Measurements from ENCODE around the gene HHEX. TPM values are rescaled to one million over a fixed set of nuclear protein-coding genes. Genes with fewer than 3 reads are reported as not detected.

The HHEX gene
- total and polyA plus RNA-seq, 11 donors = 1.5 to 14.0 (median 3.9) TPM

DNA sequence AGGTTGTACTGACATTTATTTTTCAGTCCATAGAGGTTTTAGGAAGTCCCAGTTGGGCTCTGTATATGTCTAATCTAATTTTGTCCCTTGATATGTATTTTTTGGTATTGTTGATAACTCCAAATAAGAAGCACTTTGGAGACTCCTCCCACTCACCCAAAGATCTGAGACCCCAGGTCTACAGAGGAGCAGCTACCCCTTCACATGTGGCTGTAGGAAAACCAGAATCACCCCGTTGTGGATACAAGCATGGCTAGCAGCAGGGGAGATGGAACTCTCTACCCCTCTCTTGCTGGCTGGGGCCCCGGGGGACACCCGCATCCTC lies 9.4 kb downstream of the HHEX start:
- Histone ChIP-seq H3K4me3 (peak overlapping the region in 11 of 12 donors; percentile 10 to 56 (median 45)), H3K36me3 (peaks cover 0 to 17% (median 14%) of the 10 kb centered on the region in 9 donors), H3K27ac (peak overlapping the region in 4 of 12 donors; percentile 24 to 40 (median 30)), H3K4me1 (peaks cover 0 to 43% (median 10%) of the 10 kb centered on the region in 12 donors), H3K9me3 (no peaks in the 10 kb centered on the region), H3K27me3 (peaks cover 0 to 63% (median 28%) of the 10 kb centered on the region in 9 donors)
- ATAC-seq (no peak), DNase-seq (no peak)
- TF ChIP-seq, protein P1, sequence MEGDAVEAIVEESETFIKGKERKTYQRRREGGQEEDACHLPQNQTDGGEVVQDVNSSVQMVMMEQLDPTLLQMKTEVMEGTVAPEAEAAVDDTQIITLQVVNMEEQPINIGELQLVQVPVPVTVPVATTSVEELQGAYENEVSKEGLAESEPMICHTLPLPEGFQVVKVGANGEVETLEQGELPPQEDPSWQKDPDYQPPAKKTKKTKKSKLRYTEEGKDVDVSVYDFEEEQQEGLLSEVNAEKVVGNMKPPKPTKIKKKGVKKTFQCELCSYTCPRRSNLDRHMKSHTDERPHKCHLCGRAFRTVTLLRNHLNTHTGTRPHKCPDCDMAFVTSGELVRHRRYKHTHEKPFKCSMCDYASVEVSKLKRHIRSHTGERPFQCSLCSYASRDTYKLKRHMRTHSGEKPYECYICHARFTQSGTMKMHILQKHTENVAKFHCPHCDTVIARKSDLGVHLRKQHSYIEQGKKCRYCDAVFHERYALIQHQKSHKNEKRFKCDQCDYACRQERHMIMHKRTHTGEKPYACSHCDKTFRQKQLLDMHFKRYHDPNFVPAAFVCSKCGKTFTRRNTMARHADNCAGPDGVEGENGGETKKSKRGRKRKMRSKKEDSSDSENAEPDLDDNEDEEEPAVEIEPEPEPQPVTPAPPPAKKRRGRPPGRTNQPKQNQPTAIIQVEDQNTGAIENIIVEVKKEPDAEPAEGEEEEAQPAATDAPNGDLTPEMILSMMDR (IDR thresholded peaks at IDR 0.05) = no peak
- TF ChIP-seq POLR2A (IDR thresholded peaks at IDR 0.05) = no peak
- WGBS, 4 donors = 5 to 40% (median 6%) methylated on average over 1 to 3 of the region's 3 CpGs
- intact Hi-C loops (cut with DNase I) = loop anchor here in 7 of 10 donors (5.0 to 10.0 kb wide), 4 partner anchors 56 to 146 kb away; partner anchors contain the start of gene EXOC6 (in 2 of the 7)

DNA sequence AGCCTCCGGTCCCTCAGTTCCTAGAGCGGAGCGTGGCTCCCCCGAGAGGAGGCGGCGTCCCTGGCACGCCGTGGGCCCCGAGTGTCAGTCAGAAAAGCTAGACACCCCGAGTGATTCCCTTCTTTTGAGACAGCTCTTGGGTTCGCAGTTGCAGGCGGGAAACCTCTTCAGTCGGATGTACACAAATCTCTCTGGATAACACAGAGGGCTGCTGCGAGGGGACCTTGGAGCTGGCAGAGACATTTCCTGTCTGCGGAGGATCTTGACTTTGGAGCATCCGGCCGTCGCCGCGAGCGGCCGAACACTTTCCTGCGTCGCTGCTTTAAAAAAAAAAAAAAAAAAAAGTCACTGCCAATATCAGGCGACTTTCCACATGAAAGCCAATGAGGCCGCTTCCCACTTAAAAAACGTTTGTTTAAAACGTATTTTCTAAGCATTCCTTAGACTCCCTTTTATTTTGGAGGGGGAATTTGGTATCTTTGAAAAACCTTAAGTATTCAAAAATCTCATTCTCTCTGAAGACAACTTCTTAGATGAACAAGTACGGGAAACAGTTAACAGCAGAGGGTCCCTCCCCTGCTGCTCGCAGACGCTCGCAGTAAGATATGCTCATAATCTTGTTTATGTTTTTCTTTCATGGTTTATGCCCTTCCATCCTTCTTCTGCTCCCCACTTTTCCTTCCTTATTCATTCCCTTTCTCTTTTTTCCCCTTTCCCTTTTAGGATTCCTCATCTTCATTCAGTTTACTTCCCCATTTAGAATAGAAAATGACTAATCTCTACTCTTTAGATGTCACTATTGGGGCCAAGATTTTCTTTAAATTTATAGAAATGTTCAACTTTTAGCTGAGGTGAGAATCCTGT lies 10.0 kb downstream of the HHEX start:
- peak in 3 of 4 donors; percentile 52 to 76 (median 58) for ATAC-seq
- intact Hi-C loops (cut with DNase I) = loop anchor here in 7 of 10 donors (5.0 to 10.0 kb wide), 4 partner anchors 55 to 145 kb away; partner anchors contain the start of gene EXOC6 (in 2 of the 7)
- H3K4me1 ChIP-seq = peaks cover 0 to 37% (median 10%) of the 10 kb centered on the region in 12 donors
- DNase-seq = peak; percentile 37 to 67 (median 48)
- no peaks in the 10 kb centered on the region for H3K9me3 ChIP-seq
- peaks cover 0 to 11% (median 9%) of the 10 kb centered on the region in 9 donors for H3K36me3 ChIP-seq
- TF ChIP-seq, protein P1 (IDR thresholded peaks at IDR 0.05) = peak in 1 of 12 donors; percentile 5
- no peak for TF ChIP-seq POLR2A (IDR thresholded peaks at IDR 0.05)
- WGBS, 4 donors = 1 to 2% (median 1%) methylated on average over 21 to 32 of the region's 32 CpGs
- H3K27me3 ChIP-seq = peaks cover 0 to 65% (median 22%) of the 10 kb centered on the region in 9 donors
- H3K27ac ChIP-seq = peak overlapping the region in 4 of 12 donors; percentile 24 to 40 (median 30)
- H3K4me3 ChIP-seq = peak overlapping the region in 11 of 12 donors; percentile 10 to 56 (median 45)

DNA sequence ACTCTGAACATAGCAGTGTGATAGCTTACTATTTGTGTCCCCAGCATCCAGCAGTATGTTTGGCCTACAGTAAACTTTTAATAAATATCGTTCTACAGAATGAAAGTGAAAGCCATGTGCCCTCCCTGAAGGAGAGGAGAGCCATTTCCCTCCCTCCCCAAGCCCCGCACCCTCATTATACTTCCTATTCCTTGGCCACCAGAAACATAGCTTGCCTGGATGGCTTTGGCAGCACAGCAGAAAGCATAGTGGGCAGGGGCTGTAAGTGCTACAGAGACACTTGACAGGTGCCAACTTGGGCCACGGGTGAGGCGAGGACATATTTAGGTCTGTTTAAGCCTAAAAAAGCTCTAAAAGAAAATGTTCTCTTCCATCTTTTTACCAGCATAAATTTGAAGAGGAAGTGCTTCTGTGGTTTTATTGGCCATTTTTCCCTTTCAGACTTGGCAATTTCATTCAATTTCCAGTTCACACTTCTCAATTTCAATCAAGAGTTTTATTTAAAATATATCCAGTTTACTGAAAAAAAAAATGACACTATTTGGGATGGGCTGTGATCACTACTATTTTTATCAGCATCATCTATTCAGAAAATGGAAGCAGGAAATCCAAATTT lies 12.7 kb downstream of the HHEX start:
- Histone ChIP-seq H3K4me1 (peaks cover 0 to 31% (median 9%) of the 10 kb centered on the region in 12 donors), H3K27me3 (peaks cover 0 to 57% (median 13%) of the 10 kb centered on the region in 9 donors), H3K27ac (peak overlapping the region in 1 of 12 donors; percentile 59), H3K9me3 (no peaks in the 10 kb centered on the region), H3K4me3 (no peak overlapping the region), H3K36me3 (no peaks in the 10 kb centered on the region)
- intact Hi-C loops (cut with DNase I) = loop anchor here in 1 of 10 donors (5.0 kb wide), 1 partner anchor 55 kb away; no protein-coding TSS in a partner anchor
- ATAC-seq = no peak
- no peak for DNase-seq
- TF ChIP-seq, protein P1 (IDR thresholded peaks at IDR 0.05) = no peak
- TF ChIP-seq POLR2A (IDR thresholded peaks at IDR 0.05) = no peak
- 65 to 77% (median 71%) methylated on average over 4 of the region's 4 CpGs for WGBS, 4 donors

Measured in heart left ventricle (tissue), 16 donors.